OCI-M2 (cell line): Measurements from ENCODE around the gene APOE.
"Not testable (repeated sequence)": the region's sequence is repeated elsewhere in the genome, so short reads cannot be mapped to it uniquely, and the experiment has no call there.

ENCODE experiments used
- DNase-seq: peaks from one replicate; lab custom pipeline; 2025; ENCODE audit not compliant: unreplicated experiment; lab: John Stamatoyannopoulos, UW

APOE gene

DNA sequence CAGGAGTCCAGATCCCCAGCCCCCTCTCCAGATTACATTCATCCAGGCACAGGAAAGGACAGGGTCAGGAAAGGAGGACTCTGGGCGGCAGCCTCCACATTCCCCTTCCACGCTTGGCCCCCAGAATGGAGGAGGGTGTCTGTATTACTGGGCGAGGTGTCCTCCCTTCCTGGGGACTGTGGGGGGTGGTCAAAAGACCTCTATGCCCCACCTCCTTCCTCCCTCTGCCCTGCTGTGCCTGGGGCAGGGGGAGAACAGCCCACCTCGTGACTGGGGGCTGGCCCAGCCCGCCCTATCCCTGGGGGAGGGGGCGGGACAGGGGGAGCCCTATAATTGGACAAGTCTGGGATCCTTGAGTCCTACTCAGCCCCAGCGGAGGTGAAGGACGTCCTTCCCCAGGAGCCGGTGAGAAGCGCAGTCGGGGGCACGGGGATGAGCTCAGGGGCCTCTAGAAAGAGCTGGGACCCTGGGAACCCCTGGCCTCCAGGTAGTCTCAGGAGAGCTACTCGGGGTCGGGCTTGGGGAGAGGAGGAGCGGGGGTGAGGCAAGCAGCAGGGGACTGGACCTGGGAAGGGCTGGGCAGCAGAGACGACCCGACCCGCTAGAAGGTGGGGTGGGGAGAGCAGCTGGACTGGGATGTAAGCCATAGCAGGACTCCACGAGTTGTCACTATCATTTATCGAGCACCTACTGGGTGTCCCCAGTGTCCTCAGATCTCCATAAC lies at the start of gene APOE:
TSS of gene APOE (plus strand) at position 360 of the 724 bp plus-strand sequence. CDS start 829 bp downstream, outside the sequence.
- peak; percentile 45 for DNase-seq

DNA sequence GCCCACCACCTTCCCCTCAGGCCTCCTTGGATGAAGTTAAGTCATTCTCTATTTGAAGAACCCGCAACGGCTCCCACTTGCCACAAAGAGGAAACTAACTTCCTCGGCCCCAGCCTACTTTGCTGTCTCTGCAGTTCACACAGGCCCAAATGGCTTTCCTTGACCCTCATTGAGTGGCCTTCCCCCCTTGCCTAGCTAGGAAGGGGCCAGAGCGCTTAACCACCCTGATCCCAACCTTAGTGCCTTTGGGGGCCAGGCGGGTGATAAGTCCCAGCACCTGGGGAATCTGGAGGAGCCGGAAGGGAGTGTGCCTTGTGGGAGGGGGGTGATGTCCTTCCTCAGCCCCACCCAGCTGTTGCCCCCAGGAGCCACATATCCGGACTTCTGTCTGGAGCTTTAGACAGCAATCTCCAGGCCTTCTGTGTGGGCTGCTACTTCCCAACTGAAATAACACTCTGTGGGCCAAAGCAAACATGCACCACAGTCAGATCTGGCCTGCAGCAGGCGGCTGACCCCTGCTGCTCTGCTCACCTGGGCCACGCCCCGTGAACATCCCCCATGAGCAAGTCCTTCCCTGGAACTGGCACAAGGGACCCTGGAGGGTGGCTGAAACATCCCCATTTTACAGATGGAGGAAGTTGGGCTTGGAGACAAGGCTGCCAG lies 49.0 kb upstream of the APOE start:
- no peak for DNase-seq

DNA sequence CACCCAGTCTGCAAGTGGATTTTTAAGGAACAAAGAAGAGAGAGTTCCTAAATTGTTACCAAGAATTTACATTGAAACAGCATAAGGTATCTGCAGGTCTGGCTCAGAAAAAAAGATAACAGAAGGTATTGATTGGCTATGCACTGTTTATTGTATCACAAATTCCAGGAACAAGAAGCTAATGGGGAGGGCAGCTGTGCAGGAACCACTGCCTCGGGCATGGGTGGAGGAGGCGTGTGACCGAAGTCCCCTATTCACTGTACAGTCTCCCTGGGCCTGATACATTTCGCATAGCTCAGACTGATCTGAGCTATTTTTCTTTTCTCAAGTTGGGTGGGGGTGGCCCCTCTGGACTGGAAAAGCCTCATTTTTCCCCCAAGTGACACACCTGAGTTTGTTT lies 47.8 kb upstream of the APOE start:
- DNase-seq = no peak

DNA sequence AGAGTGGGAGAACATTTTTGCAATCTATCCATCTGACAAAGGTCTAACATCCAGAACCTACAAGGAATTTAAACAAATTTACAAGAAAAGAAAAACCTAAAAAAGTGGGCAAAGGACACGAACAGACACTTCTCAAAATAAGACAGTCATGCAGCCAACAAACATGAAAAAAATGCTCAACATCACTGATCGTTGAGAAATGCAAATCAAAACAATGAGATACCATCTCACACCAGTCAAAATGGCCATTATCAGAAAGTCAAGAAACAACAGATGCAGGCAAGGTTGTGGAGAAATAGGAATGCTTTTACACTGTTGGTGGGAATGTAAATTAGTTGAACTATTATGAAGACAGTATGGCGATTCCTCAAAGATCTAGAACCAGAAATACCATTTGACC lies 44.0 kb upstream of the APOE start:
- not testable (repeated sequence) for DNase-seq

DNA sequence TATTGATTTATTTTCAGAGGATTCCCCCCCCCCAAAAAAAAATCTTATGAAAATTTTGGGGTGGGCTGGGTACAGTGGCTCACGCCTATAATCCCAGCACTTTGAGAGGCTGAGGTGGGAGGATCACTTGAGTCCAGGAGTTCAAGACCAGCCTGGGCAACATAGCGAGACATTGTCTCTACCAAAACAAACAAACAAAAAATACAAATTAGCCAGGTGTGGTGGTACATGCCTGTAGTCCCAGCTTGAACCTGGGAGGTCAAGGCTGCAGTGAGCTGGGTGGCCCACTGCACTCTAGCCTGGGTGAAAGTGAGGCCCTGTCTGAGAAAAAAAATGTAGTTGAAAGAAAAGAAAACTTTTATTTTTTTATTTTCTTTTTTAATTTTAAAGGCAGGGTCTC lies 41.6 kb upstream of the APOE start:
- no peak for DNase-seq

GRCh38 chr19:44865196-44865767 lies 40.3 kb upstream of the APOE start:
- no peak for DNase-seq

DNA sequence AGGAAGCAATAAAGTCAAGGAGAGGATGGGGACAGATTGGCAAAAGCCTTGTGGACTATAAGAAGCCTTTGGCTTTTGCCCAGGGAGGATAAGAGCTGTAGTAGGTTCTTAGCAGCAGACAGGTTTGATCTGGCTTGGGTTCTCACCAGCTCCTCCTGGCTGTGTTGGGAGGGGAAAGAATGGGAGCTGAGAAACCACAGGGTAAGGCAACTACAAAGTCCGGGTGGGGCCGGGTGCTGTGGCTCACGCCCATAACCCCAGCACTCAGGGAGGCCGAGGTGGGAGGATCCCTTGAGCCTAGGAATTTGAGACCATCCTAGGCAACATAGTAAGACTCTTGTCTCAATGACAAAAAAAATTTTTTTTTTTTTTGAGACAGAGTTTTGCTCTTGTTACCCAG lies 38.9 kb upstream of the APOE start:
- no peak for DNase-seq

GRCh38 chr19:44867578-44867977 lies 38.0 kb upstream of the APOE start:
- no peak for DNase-seq

DNA sequence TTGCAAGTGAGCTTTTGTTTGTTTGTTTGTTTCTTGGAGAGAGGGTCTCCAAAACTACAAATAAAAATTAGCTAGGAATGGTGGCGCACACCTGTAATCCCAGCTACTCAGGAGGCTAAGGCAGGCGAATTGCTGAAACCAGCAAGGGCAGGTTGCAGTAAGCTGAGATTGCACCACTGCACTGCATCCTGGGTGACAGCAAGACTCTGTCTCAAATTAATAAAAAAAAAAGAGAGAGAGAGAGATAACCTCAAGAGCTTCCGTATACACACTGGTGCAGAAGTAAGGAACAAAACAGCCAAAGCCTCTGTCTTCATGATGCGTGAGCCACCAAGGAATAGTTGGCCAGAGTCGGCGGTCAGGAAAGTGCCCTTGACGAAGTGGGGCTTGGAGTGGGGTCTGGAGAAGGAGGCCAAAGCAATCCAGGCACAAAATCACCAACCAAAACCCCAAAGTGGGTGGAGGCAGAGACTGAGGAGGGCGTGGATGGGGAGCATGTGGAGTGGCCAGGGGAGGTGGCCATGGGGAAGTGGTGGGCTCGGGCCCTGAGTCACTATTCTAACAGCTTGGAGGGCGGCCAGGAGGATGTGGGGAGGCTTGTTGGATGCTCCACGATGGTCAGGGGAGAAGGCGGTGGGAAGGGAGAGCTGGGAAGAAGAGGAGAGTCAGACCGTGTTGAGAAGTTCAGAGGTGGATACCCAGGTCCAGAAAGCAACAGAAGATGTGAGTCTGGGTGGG lies 35.7 kb upstream of the APOE start:
- no peak for DNase-seq

- no peak for DNase-seq
These were observed 33.8 kb upstream of the APOE start for GRCh38 chr19:44871809-44872208.

- no peak for DNase-seq
These were observed 32.9 kb upstream of the APOE start for GRCh38 chr19:44872661-44873060.

DNA sequence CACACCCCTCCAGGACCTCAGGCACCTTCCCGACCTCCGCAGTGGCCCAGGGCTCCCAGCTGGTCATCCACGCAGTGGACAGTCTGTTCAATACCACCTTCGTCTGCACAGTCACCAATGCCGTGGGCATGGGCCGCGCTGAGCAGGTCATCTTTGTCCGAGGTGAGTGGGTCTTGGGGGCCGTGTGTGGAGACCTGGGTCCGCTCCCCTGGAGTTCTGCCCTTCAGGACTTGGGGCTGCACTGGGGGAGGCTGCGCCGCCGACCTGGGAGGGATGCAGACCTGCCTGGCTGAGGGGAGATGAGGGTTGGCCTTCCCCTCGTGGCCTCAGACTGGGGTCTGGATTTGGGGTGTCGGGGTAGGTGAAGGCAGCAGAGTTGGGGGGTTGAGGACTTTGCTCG lies 31.3 kb upstream of the APOE start:
- DNase-seq = no peak

- no peak for DNase-seq
These were observed 29.7 kb upstream of the APOE start for GRCh38 chr19:44875666-44876451.

DNA sequence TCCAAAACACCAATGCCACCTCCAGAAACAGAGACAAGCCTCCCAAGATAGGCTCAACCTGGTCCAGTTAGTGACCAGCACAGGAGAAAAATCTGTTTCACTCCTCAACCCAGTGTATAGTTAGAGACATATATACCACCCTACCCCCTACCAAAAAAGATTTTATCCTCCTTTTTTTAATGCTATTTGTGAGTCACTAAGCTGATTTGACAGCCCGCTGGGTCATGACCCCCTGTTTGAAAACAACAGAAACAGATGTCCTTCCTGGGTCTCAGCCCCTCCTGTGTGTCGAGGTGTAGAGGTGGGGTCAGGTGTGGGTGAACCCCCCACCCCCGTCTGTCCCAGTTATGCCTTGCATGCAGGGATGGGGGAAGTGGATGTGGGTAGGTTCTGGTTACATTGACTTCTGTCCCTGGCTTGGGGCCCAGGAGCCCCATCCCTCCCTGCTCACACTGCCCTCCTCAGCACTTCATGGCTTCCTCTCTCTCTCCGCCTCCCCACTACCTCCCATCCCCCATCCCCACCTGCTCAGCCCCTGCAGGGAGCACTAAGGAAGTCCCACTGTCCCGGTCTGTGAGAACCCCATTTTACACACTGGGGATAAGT lies 28.6 kb upstream of the APOE start:
- DNase-seq = no peak

GRCh38 chr19:44878120-44878865 lies 27.3 kb upstream of the APOE start:
- no peak for DNase-seq

- DNase-seq = no peak
These were observed 26.1 kb upstream of the APOE start for GRCh38 chr19:44879309-44880065.

DNA sequence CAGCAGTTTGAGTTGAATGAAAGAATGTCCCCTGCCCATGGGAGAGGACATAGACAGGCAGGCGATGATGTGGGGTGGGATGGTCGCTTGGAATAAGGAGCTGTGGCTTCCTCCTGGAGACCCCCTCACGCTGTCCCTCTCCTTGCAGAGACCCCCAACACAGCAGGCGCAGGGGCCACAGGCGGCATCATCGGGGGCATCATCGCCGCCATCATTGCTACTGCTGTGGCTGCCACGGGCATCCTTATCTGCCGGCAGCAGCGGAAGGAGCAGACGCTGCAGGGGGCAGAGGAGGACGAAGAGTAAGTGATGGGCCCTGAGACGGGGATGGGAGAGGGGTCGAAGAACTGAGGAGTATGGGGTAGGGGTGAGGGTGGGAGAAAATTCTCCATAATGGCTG lies 23.5 kb upstream of the APOE start:
- DNase-seq = no peak

- DNase-seq = not testable (repeated sequence)
These were observed 22.8 kb upstream of the APOE start for GRCh38 chr19:44882619-44883397.
